GM18517 (cell line): ENCODE data around the gene NFKBIB.
"Not testable (repeated sequence)": the region's sequence is repeated elsewhere in the genome, so short reads cannot be mapped to it uniquely, and the experiment has no call there.

ENCODE experiments used
- ATAC-seq: cut with Tn5 transposase; IDR thresholded peaks from one replicate; pipeline ENCODE4 v1.9.1; 2021; ENCODE audit warnings: mild to moderate bottlenecking, moderate library complexity; ENCODE audit not compliant: unreplicated experiment

Gene NFKBIB, protein sequence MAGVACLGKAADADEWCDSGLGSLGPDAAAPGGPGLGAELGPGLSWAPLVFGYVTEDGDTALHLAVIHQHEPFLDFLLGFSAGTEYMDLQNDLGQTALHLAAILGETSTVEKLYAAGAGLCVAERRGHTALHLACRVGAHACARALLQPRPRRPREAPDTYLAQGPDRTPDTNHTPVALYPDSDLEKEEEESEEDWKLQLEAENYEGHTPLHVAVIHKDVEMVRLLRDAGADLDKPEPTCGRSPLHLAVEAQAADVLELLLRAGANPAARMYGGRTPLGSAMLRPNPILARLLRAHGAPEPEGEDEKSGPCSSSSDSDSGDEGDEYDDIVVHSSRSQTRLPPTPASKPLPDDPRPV

DNA sequence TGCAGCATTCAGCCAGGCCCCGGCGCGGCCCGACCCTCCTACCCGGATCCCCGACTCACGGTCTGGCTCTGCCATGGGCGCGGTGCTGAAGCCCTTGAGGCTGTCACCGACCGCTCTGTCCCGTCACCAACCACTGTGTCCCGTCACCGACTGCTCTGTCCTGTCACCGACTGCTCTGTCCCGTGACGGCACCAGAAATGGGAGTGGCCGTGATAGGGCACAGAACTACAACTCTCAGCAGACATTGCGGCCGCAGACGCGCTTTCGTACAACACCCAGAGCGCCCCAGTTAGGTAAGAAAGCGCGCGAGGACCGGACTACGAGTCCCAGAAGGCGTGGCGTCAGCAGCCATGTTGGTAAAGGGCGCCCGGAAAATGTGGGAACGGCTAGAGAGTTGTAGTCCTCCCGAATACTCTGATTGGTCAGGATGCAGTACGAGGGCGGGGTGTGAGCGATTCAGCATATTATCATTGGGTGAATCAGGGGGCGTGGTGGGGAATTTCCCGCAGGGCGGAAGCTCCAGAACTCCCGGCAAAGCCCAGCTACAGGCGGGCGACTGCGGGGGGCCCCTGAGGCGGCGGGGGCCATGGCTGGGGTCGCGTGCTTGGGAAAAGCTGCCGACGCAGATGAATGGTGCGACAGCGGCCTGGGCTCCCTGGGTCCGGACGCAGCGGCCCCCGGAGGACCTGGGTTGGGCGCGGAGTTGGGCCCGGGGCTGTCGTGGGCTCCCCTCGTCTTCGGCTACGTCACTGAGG, at the start of gene NFKBIB, which contains the start of gene SIRT2:
NFKBIB (plus strand) TSS at position 523 of the 755 bp plus-strand sequence; CDS start at position 587, 64 bp downstream.
SIRT2 (minus strand) TSS at position 172 of the 755 bp plus-strand sequence; CDS start at position 75, 97 bp downstream.
- ATAC-seq, result peak; percentile 92

DNA sequence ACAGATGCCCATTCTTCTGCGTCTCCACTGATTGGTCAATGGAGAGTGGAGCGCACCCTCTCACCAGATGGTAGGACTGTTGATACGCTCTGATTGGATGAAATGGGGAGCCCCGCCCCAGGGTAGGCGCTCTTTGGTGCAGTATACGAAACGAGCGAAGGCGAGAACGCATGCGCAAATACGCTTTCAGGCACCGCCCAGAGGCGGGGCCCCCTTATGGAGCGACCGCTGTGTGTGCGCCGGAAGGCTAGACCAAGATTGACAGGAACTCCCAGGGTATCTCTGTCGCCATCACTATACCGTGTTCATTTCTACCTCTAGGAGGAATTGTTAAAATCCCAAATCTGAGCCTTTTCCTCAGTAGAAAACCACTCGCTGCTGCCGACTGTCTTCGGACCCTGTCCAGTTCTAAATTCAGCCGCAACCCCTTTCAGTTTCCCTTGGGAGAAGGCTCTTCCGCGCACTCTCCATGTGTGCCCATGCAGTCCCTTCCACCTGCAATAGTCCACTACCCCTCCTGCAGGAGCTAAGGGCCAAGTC, 49.3 kb upstream of the NFKBIB start:
- peak; percentile 73 for ATAC-seq

DNA sequence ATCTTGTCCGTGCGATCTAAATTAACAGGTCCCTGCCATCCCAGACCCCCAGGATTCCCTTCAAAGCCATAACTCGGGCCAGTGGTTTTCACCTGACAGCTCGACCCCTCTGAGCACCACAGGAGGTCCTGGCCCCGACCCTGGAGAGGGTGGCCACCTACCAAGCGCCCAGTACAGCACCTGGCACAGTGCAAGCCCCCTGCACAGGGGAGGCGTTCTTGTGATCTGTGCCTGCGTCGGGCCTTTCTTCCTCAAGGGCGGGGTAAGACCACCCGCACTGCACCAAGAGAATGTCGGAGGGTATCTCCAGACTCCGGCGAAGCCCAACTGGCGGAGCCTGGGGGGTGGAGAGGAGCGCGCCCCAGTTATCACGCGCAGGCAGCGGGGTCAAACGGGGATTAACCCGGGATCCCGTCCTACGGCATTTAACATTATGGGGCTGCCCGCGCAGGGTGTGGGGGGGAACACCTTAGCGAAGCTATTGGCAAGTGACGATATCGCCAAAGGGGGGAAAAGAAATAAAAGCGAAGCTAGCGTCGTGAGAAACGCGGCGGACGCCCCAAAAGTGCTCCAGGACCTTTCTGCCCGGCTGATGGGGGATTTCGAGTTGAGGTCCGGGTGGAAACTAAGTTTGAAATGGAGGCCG, 48.7 kb upstream of the NFKBIB start:
- no peak for ATAC-seq

DNA sequence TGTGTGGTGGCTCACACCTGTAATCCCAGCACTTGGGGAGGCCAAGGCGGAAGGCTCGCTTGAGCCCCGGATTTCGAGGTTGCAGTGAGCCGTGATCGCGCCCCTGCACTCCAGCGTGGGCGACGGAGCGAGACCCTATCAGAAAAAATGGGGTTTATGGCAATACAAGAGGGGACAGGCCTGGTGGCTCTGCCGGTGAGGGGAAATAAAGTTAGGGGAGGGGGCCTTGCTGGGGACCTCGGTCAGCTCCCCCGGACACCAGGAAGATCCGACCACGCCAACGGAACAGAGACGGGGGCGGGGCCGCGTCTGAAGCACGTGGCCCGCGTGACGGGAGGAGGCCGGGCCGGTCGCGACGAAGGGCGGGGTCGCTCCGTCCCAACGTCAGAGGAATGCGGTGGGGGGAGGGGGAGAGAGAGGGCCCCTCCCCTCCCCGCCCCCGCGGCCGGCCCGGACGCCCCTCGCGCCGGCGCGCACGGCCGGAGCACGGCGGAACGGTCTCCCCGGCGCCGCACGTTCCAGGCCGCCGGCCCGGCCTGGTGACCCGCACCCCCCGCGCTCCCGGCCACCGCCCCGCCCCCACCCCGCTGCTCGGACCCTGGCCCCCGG, 48.0 kb upstream of the NFKBIB start:
- ATAC-seq, result no peak

DNA sequence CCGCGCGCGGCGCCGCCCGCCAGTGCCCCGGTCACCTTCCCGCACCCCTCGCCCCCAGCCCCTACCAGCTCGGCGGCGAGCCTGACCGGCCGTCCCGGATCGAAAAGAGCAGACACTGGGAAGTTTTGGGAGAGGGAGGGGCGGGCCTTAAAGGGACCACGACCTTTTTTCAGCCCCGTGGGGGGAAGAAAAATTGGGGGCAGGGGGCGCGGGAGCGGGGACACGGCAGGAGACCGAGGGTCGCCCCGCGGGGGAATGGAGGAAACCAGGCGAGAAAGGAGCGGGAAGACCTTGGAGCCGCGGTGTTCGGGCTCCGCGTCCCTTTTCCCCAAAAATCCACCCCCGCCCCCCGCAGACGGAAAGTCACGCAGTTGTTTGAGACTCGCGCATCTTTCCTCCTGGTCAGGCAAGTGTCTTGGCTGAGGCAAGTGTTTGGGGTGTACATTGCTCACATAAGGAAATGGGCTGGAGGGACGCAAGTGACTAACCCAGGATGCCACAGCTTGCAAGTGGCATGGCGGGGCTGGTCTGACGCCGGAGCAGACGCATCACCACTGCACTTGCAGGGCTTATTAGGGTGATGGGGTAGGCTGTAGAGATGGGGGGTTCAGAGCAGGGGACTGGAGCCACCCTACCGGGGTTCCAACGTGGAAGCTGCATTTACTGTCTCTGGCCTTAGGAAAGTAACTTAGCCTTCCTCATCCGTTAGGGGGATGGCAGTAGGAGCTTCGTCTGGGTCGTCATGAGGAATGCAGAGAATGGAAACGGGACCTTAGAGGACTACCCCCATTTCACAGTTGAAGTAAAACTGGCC, 47.3 kb upstream of the NFKBIB start:
- no peak for ATAC-seq

DNA sequence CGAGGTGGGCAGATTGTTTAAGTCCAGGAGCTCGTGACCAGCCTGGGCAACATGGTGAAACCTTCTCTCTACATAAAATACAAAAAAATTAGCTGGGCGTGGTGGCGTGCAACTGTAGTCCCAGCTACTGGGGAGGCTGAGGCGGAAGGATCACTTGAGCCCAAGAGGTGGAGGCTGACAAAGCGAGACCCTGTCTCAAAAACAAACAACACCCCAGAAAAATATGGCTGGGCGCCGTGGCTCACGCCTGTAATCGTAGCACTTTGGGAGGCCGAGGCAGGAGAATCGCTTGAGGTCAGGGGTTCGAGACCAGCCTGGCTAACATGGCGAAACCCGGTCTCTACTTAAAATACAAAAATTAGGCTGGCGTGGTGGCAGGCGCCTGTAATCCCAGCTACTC, 46.6 kb upstream of the NFKBIB start:
- no peak for ATAC-seq

DNA sequence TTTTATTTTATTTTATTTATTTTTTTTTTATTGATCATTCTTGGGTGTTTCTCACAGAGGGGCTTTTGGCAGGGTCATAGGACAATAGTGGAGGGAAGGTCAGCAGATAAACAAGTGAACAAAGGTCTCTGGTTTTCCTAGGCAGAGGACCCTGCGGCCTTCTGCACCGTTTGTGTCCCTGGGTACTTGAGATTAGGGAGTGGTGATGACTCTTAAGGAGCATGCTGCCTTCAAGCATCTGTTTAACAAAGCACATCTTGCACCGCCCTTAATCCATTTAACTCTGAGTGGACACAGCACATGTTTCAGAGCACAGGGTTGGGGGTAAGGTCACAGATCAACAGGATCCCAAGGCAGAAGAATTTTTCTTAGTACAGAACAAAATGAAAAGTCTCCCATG, 44.8 kb upstream of the NFKBIB start:
- not testable (repeated sequence) for ATAC-seq

DNA sequence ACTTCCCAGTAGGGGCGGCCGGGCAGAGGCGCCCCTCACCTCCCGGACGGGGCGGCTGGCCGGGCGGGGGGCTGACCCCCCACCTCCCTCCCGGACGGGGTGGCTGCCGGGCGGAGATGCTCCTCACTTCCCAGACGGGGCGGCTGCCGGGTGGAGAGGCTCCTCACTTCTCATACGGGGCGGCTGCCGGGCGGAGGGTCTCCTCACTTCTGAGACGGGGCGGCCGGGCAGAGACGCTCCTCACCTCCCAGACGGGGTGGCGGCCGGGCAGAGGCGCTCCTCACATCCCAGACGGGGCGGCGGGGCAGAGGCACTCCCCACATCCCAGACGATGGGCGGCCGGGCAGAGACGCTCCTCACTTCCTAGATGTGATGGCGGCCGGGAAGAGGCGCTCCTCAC, 44.0 kb upstream of the NFKBIB start:
- ATAC-seq, result not testable (repeated sequence)

DNA sequence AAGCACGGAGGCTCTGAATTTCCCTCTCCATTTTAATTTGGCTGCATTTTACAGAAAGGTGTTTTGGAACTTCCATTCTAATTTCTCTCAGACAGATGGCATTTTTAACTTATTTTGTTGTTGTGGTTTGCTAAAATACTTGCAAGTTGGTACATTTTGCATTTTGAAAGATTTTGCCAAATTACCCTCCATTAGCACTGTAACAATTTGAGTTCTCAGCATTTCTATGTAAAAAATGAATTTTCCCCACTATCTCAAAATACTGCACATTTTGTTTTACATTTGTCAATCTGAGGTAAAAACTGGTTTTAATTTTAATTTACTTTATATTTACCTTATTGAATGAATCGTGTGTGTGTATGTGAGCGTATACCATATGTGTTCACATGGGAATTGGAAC, 43.0 kb upstream of the NFKBIB start:
- ATAC-seq, result no peak

DNA sequence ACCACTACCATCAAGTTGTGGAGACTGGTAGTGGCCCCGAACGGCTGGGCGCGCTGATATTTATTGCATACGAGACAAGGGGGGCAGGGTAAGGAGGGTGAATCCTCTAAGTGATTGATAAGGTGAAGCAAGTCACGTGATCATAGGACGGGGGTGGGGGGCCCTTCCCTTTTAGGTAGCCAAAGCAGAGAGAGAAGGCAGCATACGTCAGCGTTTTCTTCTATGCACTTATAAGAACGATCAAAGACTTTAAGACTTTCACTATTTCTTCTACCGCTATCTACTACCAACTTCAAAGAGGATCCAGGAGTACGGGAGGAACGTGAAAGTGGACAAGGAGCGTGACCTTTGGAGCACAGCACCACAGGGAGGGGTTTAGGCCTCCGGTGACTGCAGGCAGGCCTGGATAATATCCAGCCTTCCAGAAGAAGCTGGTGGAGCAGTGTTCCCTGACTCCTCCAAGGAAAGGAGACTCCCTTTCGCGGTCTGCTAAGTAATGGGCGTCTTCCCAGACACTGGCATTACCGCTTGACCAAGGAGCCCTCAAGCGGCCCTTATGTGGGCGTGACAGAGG, 40.1 kb upstream of the NFKBIB start:
- ATAC-seq, result not testable (repeated sequence)

DNA sequence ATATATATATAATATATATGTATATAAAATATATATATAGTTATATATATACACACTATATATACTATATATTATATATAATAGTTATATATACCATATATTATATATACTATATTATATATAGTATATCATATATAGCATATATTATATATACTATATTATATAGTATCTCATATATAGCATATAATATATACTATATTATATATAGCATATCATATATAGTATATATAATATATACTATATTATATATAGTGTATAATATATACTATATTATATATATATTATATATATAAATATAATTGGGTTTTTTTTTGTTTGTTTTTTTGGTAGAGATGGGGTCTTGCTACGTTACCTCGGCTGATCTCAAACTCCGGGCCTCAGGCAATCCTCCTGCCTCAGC, 38.4 kb upstream of the NFKBIB start:
- no peak for ATAC-seq

DNA sequence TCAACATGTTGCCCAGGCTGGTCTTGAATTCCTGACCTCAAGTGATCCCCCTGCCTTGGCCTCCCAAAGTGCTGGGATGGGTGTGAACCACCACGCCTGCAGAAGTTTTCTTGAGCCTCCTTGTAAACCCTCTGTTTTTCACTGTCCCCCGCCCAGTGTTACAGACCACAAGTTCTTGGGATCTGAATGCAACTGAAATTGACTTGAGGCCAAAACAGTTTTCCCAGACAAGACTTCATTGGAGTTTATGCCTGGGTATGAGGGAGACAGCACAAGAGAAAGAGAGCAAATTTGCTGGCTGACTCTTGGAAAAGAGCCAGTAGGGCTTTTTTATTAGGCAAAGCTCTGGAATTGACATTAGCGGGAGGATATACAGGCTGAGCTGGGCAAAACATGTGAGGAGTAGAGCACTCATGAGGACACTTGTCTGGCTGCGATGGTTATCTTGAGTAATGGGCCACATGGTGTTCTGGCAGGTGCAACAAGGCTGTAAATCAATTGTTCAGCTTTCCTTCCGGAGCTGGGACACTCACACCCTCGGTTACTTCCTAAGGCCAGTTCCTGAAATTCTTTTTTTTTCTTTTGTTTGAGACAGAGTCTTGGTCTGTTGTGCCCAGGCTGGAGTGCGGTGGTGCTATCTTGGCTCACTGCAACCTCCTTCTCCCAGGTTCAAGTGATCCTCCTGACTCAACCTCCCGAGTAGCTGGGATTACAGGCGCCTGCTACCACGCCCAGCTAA, 37.3 kb upstream of the NFKBIB start:
- ATAC-seq, result no peak

DNA sequence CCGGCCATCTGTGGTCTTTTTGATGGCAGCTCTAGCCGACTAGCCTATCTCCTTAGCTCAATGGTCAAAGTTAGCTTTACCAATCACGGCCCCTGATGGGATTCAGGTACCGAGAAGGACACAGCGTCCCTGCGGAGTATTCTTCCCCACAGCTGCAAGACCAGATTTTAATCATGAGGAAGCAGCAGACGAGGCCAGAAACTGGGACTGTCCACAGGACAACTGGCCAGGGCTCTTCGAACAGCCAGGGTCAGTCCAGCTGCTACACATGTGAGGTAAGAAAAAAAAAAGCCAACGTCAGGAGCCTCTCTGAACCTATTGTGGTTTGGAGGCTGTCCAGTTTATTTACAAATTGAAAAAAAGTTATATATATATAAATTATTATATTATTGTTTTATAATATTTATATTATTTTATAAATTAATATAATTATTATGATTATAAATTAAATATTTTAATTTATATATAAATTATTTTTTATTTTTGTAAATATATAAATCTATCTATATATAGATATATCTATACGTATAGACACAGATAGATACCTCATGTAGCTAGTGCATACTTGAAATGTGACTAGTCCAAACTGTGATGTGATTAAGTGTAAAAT, 32.5 kb upstream of the NFKBIB start:
- no peak for ATAC-seq

DNA sequence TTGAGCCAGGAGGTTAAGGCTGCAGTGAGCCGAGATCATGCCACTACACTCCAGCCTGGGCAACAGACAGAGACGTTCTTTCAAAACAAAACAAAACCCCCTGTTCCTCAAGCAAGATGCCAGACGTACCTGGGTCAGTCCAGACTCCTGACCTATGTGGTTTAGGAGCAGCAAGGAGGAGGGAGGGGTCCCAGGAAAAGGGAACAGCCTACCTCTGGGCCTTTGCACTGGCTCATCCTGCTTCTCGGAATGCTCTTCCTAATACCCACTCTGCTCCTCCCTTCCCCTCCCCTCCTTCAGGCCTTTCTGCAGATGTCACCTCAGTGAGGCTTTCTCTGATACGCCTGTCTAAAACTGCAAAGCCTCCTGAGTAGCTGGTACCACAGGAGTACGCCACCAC, 31.2 kb upstream of the NFKBIB start:
- ATAC-seq, result no peak

DNA sequence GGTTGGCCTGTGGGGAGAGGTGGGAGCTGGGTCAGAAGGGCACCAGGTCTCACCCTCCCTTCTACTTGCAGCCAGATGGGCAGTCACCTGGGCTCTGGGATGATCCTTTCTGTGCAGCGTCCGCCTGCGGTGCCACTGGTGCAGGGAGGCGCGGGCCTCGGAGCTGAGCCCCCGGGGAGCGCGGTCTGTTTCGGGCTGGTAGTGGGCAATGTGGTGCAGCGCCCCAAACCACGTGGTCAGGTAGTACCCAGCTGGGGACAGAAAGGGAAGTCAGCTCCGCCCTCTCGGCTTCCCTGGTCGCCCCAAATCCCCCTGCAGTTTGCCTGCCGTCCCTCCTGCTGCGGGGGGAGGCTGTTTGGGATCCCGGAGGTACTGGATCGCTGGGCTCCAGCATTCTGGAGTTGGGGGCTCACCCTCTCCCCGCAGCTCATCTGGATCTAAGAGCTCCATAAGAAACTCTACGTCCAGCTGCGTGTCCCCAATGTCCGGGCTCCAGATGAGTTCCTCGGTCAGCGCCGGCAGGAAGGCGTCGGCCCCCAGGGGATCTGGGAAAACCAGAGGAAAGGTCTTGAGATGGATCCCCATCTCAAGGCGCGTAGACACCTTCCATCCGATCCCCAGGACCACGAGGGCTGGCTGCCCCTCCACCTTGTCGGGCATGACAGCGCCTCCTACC, 30.5 kb upstream of the NFKBIB start:
- no peak for ATAC-seq

DNA sequence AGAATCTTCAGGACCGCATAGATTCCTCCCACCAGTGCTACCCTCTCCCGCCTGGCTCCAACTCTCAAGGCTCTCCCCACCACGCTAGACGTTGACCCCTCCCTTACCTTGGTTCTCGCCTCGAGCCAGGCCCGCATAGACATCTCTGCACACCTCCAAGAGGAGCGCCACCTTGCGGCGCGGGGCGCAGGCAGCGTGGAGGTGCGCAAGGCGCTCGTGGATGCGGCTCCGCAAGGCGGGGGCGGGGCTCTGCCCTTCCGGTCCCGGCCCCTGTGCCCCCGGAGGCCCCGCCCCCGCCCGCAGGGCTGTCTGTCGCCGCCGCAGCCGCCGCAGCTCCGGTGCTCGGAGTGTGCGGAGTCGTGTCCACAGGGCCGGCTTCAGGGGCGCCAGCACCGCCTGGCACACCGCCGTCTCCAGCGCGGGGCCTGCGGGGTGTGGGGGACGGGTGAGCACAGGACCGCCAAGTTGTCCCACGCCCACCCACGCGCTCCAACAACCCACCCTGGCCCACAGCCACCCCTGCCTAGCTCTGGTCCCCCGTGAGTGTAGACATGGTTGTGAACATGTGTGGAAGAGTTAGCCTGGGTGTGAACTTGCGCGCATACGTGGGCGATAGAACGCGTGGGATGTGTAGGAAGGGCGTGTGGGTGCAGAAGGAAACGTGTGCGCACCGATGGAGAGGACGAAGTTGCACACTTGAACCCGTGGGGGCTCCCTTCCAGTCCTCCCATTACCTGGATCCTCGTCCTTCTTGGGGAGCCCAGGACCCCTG, 29.7 kb upstream of the NFKBIB start:
- peak; percentile 60 for ATAC-seq

DNA sequence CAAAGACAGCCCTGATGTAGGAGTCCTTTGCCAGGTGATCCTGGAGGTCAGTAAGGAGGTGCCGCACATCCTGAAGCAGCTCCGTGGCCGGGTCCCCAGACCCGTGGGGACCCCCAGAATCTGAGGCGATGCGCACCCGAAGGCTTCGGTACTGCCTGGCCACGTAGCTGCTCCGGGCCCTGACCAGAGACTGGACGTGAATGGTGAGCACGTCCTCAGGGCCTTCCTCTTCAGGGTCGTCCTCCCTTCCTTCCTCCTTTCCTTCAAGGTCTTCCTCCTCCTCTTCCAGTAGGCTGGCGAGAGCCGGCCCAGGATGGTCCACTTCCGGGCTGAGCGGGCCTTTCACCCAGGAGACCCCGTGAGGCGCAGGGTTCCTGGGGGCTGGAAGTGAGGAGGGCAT, 29.2 kb upstream of the NFKBIB start:
- ATAC-seq, result no peak
